HG03108 (cell line): ENCODE data around the gene SLC35F1.
"Not testable (repeated sequence)": the region's sequence is repeated elsewhere in the genome, so short reads cannot be mapped to it uniquely, and the experiment has no call there.

ENCODE experiments used
- ATAC-seq: cut with Tn5 transposase; IDR thresholded peaks from one replicate; pipeline ENCODE4 v1.9.1; 2021; ENCODE audit warnings: moderate library complexity; ENCODE audit not compliant: unreplicated experiment

Gene SLC35F1

GRCh38 chr6:117906958-117907600 is at the start of gene SLC35F1:
TSS of gene SLC35F1 (plus strand) at chr6:117907264.
- ATAC-seq, result peak; percentile 60

- ATAC-seq, result not testable (repeated sequence)
Measured at GRCh38 chr6:117858601-117859000, 48.5 kb upstream of the SLC35F1 start.

- ATAC-seq, result no peak
Measured at GRCh38 chr6:117861545-117861944, 45.5 kb upstream of the SLC35F1 start.

GRCh38 chr6:117866561-117866960 is 40.5 kb upstream of the SLC35F1 start:
- ATAC-seq, result no peak

DNA sequence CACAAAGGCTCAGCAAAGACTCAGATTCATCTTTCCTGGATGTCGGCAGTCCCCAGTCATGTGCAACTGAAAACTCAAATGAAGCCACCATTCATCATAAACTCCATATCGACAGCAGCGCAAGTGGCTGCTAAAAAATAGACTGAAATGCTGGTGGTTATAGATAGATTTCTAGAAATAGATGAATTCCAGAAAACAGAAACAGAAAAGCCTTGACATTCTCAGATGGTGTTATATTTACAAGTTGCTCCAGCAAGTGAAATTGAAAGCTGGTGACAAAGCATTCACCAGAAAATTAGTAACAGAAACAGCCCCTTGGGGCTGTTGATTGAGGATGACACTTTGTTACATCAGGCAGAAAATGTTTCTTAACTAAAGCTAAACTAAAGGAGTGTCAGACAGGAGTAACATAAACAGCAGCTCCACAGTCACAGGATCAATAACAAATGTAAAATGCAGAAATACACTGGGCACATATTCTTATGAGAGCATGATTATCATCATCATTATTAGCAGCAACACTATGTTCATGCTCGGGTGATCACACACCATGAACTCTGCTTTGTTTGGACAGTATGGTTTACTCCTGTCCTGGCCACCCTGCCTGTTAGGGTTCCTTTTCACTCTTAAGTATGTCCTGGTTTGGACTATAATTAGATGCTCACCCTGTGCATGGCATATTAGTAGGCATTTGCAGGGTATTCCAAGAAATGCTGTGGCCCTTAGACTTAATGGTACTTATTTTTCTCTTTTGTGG is 36.4 kb upstream of the SLC35F1 start:
- peak; percentile 74 for ATAC-seq

DNA sequence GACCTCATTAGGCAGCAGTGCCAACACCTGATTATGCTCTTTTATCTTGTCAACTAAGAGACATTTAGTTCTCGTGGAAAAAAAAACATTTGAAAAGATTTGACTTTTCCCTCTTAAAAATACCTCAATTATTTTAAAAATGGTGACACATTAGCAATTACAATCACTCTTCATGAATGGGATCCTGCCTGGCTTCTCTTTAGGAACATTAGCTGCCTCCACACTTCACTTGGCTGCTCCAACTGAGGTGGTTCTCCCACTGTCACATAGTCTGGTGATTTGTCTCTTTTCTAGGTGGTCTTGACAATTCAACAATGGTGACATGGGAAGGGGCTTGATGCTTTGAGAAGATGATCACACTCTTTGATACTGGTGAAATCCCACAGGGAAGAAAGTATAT is 26.2 kb upstream of the SLC35F1 start:
- ATAC-seq, result no peak

- no peak for ATAC-seq
Measured at GRCh38 chr6:117890172-117890571, 16.9 kb upstream of the SLC35F1 start.

DNA sequence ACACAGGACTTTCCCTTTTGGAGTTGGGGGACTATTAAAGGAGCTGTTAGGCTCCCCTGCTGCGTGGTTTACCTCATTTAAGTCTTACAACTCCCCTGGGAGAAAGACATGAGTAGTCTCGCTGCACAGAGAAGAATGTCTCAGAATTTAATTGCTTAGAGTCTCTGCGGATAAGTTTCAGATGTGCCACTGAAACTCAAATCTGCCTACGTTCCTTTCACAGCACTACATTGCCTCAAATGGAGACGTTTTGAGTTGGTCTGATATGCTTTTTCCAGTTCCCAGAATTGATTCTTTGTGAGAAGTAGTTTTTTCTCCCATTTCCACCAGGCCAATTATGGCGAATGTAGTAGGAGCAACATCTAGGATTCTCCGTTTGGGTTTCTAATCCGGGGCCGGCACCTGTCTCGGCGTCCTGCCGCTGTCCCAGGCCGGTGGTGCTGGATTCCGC is 532 bp upstream of the SLC35F1 start:
- ATAC-seq, result peak; percentile 28

DNA sequence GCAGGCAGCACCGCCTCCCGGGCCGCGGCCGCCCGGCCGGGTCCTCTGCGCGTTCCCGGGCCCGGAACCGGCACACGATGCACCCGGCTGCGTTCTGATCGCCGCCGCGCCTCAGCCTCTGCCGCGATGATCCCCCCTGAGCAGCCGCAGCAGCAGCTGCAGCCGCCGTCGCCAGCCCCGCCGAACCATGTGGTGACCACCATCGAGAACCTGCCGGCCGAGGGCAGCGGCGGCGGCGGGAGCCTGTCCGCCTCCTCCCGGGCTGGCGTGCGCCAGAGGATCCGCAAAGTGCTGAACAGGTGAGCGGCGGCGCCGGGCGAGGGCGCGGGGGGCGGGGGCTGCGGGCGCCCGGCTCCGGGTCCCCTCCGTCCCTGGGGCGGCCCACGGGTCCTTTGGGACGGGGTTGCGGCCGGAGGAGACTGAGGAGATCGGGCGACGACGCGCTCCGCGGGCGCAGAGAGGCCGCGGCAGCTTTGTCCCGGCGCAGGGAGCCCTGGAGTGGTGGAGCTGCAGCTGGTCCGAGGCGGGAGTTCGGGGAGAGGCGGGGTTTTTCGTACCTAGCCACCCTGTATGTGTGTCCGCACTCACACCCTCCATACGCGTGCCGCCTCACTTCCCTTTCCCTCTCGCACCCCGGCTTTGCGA is 659 bp downstream of the SLC35F1 start:
- peak; percentile 10 for ATAC-seq

DNA sequence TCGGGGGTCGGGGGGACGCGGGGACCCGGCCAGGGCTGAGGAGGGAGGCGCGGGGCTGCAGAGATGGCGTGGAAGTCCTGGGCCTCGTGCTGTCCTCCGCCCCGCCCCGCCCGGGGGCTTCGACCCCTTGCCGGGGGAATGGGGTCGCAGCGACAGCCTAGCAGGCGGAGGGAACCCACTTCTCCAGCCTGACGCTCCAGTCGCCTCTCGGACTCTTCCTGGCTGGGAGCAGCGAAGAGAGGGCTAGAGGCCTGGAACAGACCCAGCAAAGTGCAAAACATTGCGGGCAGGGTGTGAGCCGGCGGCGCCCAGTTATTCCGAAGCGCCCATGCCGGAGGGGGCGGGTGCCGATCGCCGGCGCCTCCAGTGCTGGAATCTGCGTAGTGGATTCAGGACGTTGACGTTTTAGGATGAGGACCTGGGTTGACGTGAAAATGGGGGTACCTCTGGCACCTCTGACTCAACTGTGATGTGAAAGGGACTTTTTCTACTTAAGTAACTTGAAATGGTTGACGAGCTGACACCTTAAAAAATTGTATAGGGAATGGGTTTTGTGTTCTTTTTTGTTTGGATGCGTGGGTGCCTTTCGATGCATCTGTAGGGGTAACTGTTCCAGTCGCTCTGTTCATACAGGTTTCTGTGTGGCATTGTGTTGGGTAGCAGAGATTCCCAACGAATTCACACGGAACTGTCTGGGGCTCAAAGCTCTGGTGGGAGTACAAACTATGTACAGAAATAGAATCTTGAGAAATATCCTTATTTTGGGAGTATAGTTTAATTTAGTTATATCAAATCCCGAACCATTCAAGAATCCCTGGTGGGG is 1.4 kb downstream of the SLC35F1 start:
- ATAC-seq, result no peak

GRCh38 chr6:117909638-117910037 is 2.6 kb downstream of the SLC35F1 start:
- ATAC-seq, result no peak

- no peak for ATAC-seq
Measured at GRCh38 chr6:117910549-117910948, 3.5 kb downstream of the SLC35F1 start.

- ATAC-seq, result no peak
Measured at GRCh38 chr6:117911150-117911549, 4.1 kb downstream of the SLC35F1 start.

- no peak for ATAC-seq
Measured at GRCh38 chr6:117911660-117912059, 4.6 kb downstream of the SLC35F1 start.

DNA sequence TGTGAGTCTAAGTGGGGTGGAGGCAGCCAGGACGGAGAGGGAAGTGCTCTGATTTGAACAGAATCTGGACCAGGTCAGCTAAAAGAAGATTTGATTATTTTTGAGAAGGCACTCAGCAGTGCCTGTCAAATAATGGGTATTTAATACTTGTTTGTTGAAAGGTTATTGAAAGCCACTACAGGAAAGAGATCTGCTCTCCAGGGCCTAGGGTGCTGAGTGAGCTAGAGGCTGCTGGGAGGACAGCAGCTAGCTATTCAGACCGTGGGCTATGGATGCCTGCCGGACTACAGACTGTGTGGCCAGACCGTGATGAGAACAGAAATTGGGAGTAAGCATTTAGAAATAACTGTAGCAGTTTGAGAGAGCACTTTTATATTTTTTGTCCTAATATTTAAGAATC is 8.8 kb downstream of the SLC35F1 start:
- ATAC-seq, result no peak

- ATAC-seq, result no peak
Measured at GRCh38 chr6:117916483-117916882, 9.4 kb downstream of the SLC35F1 start.

- no peak for ATAC-seq
Measured at GRCh38 chr6:117917176-117917575, 10.1 kb downstream of the SLC35F1 start.

DNA sequence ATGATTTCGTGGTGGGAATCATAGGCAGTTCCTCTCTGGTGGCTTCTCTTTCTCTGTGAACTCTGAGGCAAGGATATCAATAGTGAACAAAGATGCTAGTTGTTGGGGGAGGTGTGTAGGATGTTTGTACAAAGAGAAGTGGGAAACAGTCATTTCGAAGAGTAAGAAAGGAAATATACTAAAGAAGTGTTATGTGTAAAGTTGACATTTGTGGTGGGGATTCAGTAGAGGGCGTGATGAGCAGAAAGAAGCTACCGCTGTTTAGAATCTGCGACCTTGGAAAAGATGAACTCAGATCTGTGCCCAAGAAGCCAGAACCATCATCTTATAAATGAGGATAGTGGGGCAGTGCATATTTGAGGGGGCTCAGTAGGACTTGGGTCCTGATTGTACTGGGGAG is 11.4 kb downstream of the SLC35F1 start:
- no peak for ATAC-seq

GRCh38 chr6:117919275-117919674 is 12.2 kb downstream of the SLC35F1 start:
- no peak for ATAC-seq

DNA sequence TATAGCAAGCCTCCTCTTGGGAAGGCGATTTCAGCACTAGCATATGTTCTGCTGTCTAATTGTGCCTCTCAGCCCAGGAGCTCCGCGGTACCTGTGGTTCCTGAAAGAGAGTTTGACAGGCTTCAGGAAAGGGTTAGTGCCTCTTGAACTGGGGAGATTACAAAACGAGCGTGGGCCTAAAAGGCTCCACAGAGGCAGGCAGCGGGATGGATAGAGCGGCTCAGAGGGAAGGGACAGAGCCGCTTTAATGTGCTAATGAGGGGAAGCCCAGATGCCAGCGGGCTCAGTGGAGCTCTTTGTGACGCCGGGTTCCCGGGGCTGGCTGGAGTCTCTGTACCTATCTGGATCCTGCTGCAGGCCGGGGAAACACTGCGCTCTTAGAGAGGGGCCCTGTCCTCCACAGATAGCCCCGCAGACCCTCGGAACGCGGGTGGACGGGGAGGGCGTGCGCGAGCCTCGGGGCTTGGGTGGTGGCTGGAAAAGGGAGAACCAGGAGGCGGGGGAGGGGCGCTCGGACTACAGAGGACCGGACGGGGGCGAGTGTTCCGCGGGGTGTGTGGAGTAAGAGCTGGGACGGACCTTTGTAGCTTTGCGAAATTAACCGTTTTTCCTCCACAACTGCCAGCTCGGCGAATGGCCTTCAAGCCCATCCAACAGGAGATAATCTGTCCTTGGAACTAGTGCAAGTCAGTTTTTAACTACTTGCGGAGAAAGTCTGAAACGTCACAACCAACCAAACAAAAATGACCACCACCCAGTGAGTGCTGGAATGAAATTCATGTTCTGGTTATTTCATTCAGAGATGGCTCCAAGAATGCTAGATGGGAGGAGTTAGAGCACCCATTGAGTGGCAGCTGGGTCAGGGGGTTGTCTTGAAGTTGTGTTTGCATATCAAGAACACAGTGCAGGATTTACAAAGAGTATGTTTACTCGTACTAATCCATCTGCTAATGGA is 13.0 kb downstream of the SLC35F1 start:
- no peak for ATAC-seq
